Hematopoietic multipotent progenitor cell (in vitro differentiated cells): ENCODE data around the gene CLDN15. TPM values are rescaled to one million over a fixed set of nuclear protein-coding genes. Genes with fewer than 3 reads are reported as not detected.
A peak's percentile ranks its signal among the peaks of the same experiment; 100 is the strongest.

Experiments used
- DNase-seq, 3 donors: peaks; one replicate each; pipeline ENCODE4 v3.0.0-alpha.2; 2011 to 2015; ENCODE audit warnings: low read depth in 2 of 3, low spot score in 2 of 3
- total RNA-seq: library from RNA; depleted of rRNA; stranded (reverse); fragments of >200 nt; gene quantifications from one replicate; pipeline ENCODE4 v1.2.3, GENCODE V29; 2012

The CLDN15 gene
- total RNA-seq, 1 donor, result 55.2 TPM

- DNase-seq, result peak; percentile 87 to 93 (median 91)
Measured at GRCh38 chr7:101244375-101245146, 7.0 kb upstream of the CLDN15 start, which contains the start of gene FIS1. Gene FIS1 (minus strand): TSS chr7:101245081. CDS start chr7:101245004, 77 bp downstream.

GRCh38 chr7:101243646-101244374 lies 6.2 kb upstream of the CLDN15 start:
- DNase-seq, result peak in 1 of 3 donors; percentile 83

DNA sequence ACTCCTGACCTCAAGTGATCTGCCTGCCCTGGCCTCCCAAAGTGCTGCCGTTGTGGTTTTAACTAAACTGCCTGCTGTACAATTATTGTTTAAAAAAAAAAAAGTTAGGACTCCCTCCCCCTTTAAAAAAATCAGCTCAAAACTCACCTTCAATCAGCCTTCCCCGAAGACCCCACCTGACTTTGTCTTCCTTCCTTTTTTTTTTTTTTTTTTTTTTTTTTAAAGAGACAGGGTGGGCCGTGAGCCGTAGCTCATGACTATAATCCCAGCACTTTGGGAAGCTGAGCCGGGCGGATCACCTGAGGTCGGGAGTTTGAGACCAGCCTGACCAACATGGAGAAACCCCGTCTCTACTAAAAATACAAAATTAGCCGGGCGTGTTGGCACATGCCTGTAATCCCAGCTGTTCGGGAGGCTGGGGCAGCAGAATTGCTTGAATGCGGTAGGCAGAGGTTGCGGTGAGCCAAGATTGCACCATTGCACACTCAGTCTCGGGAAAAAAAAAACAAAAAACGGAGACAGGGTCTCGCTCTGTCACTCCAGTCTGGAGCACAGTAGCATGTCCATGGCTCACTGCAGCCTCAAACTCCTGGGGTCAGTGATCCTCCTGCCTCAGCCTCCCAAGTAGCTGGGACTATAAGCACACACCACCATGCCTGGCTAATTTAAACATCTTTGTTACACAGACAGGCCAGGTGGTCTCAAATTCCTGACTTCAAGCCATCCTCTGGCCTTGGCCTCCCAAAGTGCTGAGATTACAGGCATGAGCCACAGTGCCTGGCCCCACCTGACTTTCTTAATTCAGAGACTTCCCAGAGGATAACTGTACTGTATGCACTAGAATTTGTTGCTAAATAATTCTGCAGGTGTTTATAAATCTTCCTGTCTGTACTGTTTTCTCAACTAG lies 4.1 kb upstream of the CLDN15 start:
- DNase-seq, result peak in 1 of 3 donors; percentile 72

DNA sequence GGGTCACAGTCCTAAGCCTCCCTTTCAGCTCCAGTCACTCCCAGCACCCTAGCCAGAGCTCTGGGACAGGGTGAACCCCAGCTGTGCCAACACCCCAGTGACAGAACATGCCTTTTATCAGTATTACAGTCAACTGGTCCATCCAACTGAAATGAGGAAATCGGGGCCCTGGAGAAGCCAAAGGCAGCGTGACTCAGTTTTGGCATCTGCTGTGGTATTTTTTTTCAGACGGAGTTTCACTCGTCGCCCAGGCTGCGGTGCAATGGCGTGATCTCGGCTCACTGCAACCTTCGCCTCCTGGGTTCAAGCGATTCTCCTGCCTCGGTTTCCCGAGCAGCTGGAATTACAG lies 3.4 kb upstream of the CLDN15 start:
- no peak for DNase-seq

GRCh38 chr7:101240226-101241014 lies 2.8 kb upstream of the CLDN15 start:
- no peak for DNase-seq

DNA sequence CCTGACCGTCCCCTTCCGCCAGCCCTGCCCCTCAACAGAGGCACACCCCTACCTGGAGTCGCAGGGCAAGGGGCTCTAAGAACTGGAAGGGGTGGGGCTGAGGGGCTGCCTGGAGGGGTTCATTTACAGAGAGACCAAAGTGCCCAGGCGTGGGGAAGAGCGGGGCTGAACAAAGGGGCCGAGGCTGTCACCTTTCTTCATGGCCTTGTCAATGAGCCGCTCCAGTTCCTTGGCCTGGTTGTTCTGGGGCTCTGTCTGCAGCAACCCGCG lies 2.3 kb upstream of the CLDN15 start:
- DNase-seq, result no peak

GRCh38 chr7:101239191-101239950 lies 1.8 kb upstream of the CLDN15 start:
- no peak for DNase-seq

GRCh38 chr7:101238226-101239182 lies 902 bp upstream of the CLDN15 start:
- DNase-seq, result no peak

- DNase-seq, result no peak
Measured at GRCh38 chr7:101236292-101236835, 1.2 kb downstream of the CLDN15 start.

DNA sequence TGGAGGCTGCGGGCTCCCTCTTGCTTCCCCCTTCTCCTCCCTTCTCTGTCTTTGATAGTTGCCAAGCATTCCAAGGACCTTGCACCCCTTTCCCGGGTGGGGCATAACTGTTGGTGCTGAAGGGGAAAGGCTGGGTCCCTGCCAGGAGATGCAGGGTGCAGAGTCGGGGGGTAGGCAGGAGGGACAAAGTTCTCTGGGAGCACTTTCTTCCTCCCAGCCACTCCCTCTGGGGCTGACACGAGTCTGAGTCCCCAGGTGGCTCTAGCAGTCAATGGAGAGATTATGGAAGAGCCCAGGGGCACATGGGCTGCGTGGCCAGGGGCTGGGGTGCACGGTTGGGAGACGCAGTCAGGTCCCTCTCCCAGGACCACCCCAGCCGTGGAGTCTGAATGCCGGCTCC lies 2.1 kb downstream of the CLDN15 start:
- no peak for DNase-seq

DNA sequence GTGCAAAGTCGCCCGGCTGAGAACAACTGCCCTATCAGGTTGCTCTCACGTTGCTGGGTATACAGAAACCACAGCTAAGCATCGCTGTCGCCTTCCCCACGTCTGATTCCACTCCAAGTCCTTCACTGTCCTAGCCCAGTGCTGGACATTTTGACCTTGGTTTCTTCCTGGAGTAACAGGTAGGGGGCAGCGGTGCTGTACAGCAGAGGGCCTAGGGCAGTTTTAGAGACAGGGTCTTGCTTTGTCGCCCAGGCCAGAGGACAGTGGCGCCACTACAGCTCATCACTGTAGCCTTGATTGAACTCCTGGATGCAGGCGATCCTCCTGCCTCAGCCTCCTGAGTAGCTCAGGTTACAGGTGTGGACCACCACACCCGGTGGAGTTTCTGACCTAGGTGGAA lies 2.6 kb downstream of the CLDN15 start:
- peak in 1 of 3 donors; percentile 40 for DNase-seq

DNA sequence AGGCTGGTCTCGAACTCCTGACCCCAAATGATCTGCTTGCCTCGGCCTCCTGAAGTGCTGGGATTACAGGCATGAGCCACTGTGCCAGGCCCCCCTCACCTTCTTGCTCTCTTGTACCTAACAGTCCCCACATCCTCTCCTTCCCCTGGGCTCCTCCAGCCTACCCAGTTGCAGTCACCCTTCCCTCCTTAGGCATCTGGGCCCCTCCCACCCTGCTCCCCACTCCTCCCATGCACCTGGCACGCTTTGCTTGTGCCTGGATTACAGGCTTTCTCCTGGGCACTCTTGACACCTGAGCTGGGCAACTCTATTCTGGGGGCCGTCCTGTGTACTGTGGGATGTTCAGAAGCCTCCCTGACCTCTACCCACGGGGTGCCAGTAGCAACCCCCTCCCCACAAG lies 3.0 kb downstream of the CLDN15 start:
- no peak for DNase-seq

- DNase-seq, result no peak
Measured at GRCh38 chr7:101233907-101234547, 3.6 kb downstream of the CLDN15 start.

DNA sequence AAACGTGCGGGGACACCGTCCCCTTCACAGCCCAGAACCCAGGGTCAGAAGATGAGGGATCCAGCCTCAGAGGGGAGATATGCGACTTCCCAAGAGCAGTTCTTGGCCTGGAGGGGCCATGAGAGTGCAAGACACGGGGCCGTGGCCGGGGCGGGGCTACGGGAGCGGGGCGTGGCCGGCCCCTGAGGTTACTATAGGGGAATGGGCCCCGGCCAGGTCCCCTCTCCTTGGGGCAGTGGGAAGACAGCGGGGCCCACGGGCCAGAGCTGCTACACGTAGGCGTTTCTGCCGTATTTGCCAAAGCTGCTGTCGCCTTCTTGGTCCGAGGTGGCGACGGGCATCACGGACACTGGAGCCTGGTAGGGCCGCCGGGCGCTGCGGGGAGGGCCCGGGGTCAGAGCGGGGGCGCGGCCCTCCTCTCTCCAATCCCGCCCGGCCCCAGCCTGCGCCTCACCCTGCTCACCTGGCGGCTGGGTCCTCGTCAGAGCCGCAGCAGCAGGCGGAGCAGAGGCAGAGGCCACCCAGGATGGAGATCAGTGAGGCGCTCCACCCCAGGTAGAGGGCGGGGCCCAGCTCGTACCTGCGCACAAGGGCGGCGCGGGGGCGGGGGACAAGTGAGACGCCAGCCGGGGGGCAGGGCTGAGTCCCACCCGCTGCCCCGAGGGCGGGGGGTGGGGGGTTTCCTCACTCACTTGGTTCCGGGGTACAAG lies 5.3 kb downstream of the CLDN15 start:
- DNase-seq, result no peak

GRCh38 chr7:101231644-101232043 lies 6.0 kb downstream of the CLDN15 start:
- DNase-seq, result no peak

- no peak for DNase-seq
Measured at GRCh38 chr7:101226721-101227120, 10.9 kb downstream of the CLDN15 start.

DNA sequence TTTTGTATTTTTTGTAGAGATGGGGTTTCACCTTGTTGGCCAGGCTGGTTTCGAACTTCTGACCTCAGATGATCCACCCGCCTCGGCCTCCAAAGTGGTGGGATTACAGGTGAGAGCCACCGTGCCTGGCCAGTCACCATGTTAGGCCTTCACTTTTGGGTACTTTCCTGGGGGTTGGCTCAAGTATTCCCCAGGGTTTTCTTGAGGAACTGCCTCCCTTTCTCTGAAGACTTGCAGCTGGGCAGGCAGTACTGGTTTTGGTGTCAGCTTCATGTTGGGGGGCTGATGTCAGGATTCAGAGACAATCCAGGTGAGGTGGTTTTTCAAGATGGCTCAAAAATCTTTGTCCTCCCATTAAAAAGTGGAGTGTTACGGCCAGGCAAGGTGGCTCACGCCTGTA lies 12.0 kb downstream of the CLDN15 start:
- DNase-seq, result no peak
